CD4-positive, alpha-beta T cell treated with Interleukin-10 for 1 hour (primary cell): ENCODE measurements around the gene NEMP1.
"Not testable (repeated sequence)": the region's sequence is repeated elsewhere in the genome, so short reads cannot be mapped to it uniquely, and the experiment has no call there.

Experiments used
- DNase-seq: peaks from one replicate; pipeline ENCODE4 v3.0.0-alpha.2; 2020

Gene NEMP1

DNA sequence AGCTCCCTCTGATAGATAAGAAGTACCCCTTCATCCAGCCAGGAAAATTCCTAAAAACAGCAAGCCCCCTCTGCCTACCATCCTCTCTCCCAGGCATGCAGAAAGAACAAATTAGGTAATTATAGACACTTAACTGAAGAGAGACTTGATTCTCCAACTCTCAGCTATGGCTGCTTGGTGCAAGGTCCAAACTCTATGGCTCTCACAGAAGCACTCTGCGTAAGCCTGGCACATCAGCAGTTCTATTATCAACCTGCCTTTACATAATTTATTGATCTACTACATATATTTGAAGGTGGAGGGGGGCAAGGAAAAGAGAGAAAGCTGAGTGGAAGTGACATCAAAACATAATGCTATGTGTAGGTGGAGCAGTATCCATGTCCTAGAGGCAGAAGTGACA lies 27.6 kb downstream of the NEMP1 start:
- no peak for DNase-seq

- DNase-seq: no peak
Observed at GRCh38 chr12:57049890-57050289, 28.7 kb downstream of the NEMP1 start, which contains the start of gene MYO1A. Gene MYO1A (minus strand): TSS chr12:57050129. CDS start chr12:57048323, 1,806 bp downstream.

GRCh38 chr12:57049119-57049446 lies 29.5 kb downstream of the NEMP1 start:
- no peak for DNase-seq

DNA sequence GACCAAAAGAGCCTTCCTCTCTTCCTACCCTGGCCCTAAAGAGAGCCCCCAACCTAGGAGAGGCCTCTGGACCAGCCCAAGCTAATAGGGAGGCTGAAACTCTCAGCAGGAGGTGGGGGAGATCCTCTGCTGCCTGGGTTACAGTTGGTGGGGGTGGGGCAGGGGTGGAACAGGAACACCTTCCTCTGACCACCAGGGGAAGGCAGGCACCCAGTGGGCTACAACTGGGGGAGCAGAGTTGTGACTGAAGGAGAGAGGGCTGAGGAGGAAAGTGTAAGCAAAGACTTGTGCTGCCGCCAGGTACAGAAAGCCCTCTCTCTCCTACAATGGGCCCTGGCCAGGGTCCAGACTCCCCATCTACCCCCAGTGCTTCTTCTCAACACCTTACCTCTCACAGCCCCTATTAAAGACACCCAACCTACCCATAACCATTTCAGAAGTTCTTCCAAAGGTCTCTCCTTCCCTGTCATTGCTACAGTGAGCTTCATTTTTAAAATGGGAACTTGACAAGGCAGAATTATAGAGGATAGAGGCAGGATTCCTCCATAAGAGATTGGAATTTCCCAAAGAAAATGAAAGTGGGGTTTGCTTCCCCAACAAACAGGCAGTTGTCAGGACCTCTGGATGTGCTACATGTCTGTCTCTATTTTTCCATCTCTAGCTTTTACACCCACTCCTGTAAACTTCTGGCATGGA lies 30.0 kb downstream of the NEMP1 start:
- no peak for DNase-seq

GRCh38 chr12:57047981-57048380 lies 30.6 kb downstream of the NEMP1 start:
- DNase-seq: no peak

- peak; percentile 41 for DNase-seq
Observed at GRCh38 chr12:57046947-57047890, 31.4 kb downstream of the NEMP1 start.

DNA sequence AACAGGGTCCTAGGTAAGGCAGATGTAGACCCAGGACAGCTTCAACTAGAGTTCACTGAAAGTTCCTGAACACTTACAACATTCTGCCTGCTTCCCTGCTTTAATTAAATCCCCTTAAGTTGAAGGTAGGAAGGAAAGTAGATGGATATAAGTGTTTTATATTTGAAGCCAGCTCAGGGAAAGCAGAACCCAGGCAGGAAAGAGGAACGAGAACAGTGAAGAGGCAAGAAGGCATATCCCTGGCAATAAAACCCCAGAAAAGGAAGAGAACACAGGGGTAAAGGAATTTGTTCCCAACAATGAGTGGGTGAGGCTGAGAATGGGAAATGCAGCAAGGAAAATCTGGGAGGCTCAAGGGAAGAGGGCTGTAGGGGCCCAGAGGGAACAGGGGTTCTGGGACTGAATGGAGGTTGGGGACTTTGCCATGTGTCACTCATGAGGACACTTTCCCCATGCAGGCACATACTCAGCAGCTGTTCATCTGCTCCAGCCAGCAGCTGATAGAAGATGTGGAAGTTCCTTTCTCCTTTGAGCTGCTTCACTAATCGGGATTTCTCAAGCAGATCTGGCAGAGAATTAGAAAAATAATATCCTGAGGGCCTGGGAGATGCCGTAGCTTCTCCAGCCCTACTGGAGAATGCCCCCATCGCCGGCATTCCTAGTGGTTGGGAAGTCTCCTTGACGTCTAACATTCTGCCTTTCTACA lies 32.4 kb downstream of the NEMP1 start:
- no peak for DNase-seq

- DNase-seq: no peak
Observed at GRCh38 chr12:57044889-57045288, 33.7 kb downstream of the NEMP1 start.

DNA sequence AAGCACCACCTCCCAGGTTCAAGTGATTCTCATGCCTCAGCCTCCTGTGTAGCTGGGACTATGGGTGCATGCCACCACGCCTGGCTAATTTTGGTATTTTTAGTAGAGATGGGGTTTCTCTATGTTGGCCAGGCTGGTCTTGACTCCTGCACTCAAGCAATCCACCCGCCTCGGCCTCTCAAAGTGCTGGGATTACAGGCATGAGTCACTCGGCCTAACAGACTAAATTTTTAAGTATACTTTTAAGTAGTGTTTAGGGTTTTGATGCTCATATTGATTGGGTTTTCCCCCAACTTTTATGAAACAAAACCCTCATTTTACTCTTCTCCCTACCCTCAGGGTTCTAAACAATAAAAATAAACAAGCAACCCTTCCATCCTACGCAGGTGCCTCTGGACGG lies 34.1 kb downstream of the NEMP1 start:
- DNase-seq: no peak

DNA sequence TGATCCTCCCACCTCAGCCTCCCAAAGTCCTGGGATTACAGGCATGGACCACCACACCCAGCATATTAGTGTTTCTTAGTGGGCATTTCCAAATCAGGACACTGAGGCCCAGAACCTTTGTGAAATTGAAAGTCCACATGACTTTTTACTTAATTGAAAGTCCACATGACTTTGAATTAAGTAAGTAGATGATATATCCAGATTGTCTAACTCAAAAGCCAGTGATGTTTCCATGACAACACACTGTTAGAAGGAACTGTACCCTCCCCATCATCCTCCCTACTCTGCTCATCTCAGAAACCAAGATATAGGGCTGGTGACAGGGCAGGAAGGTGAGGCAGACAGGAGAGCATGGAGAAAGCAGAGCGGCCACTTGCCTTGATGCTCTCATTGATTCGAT lies 35.9 kb downstream of the NEMP1 start:
- DNase-seq: no peak

DNA sequence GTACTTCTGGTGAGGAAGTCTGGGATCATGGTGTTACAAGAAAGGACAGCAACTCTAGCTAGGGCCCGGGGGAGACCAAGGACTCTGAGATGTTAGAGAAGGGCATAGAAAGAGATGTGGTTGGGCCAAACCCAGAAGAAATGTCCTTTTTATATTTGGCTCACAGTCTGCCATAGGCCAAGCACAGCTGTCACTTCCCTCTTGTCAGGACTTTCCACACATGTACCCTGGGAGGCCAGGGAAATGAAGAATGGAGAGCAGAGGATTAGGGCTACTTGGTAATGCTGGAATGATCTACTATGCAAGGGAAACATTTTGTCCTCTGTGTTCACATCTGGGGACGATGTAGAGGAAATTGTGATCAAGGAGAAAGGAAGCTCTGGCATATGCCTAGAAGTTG lies 37.8 kb downstream of the NEMP1 start:
- no peak for DNase-seq

- no peak for DNase-seq
Observed at GRCh38 chr12:57040211-57040610, 38.4 kb downstream of the NEMP1 start.

DNA sequence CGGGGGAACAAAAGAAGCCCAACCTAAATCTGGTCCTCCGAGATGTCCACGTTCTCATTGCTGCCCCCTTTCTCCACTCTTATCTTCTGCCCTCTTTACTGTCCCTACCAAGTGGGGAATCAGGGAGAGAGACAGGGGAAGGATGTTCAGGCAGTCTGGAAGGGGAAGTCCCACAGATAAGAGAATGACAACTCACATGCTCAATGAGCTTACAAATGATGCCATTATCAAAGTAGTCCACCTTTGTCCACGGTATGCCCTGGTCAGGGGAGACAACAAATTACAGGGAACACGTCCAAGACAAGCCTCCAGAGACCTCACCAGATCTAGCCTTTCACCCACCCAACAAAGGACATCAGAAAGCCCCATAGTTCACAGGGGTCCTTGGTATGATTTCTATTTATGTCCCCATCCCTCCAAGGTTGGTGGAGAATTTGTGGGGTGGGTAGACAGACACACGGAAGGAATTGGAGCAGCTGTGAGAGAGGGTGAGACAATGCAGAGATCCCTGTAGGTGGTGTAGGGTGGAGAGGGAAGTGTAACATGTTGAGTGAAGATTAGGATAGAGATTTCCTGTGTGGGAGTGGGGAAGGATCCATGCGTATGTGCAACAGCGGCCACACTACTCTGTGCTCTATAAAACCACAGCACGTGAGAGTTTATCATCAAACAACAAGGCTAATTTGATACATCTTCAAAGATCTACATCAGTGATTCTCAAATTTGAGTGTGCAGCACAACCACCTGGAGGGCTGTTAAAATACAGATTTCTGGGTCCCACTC lies 39.4 kb downstream of the NEMP1 start:
- no peak for DNase-seq

DNA sequence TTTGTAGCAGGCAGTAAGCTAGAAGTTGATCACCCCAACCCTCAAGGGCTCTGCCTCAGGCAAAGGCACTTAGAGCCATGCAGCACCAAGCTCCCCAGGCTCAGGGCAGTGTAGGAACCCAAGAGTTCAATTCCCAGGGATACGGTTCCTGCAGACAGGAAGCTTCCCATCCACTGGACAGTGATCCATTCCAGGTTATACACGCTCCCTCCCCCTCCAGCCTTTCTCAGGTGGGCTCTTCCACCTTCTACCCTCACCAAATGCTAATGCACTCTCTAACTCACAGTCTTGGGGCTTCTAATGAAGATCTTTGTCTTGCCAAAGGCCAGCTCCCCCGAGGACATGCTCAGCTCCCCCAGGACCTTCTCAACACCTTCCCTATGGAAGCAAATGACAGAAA lies 41.3 kb downstream of the NEMP1 start:
- no peak for DNase-seq

GRCh38 chr12:57033431-57033830 lies 45.2 kb downstream of the NEMP1 start:
- no peak for DNase-seq

DNA sequence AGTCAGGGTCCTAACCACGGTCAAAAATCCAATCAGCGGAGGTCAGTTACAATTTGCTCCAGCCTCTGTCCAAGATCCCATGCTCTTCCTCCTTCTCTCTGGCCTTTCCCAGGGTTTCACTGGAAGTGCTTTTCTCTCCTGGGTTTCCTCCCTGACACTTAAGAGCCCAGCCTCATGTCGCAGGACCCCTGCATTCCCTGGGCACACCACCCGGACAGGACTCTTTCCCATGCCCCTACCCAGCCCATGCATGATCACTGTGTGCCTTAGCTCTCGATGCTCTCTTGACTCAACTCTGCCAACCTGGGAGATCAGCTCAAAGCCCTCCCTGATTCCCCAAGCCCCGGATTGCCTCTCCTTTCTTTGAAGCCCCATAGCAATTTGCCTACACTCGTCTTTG lies 46.8 kb downstream of the NEMP1 start:
- DNase-seq: no peak

- peak; percentile 21 for DNase-seq
Observed at GRCh38 chr12:57031138-57031725, 47.4 kb downstream of the NEMP1 start.

- DNase-seq: no peak
Observed at GRCh38 chr12:57029457-57029856, 49.1 kb downstream of the NEMP1 start.

DNA sequence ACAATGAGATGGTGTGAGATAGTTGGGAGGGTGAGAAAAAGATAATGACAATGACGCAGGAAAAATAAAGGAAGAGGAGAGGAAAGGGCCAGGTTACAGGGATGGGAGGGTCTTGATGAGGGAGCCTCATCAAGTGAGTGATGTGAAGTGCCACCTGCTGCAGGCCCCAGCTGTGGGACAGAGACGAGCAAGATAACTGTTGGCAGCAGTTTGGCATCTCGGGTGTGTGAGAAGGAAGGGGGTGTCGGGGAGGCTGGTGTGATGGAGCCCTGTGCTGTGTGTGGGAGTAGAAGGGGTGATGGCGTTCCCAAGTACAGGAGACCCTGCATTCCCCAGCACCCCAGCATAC lies 50.8 kb downstream of the NEMP1 start:
- no peak for DNase-seq

- no peak for DNase-seq
Observed at GRCh38 chr12:57027011-57027804, 51.4 kb downstream of the NEMP1 start.

DNA sequence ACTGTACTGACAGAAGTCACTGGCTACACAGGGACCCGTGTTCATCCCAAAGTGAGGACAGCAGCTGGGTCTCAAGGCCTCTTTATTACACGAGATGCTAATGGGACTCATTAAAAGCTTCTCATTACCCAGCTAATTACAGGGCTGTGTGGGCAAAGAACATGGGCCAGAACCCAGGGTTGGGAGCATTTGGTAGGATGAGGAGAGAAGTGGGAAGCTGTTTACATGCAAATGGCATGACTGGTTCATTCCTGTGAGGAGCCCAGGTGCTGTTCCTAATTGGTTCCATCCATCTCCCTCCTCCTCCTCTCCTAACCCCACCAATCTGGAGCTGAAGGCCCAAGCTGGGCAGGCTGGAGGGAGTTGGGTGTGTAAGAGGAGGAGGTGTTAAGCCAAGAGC lies 53.4 kb downstream of the NEMP1 start:
- no peak for DNase-seq

DNA sequence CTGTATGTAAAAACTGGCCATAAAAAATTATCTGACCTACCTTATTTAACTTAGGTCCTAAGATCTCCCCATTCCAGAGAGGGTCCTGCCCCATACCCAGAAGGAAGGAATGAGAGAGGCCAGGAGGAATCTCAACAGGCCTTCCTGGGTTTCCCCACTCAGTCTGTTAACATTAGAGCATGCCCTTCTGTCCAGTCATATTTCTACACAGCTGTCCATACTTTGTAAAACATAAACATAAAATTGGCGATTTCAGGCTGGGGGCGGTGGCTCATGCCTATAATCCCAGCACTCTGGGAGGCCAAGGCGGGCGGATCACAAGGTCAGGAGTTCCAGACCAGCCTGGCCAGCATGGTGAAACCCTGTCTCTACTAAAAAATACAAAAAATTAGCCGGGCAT lies 56.3 kb downstream of the NEMP1 start:
- not testable (repeated sequence) for DNase-seq
